Suprapubic skin (tissue), 4 donors: ENCODE data around the gene GLYATL1B.

Source experiments
- CTCF ChIP-seq, 2 donors: fragments of 200-600 bp in 1 of 2; fragments of 450-650 bp in 1 of 2; sonication (generic) in 1 of 2; IDR thresholded peaks; one replicate each; pipeline ENCODE4 v1.5.1; 2016 to 2019; ENCODE audit warnings: antibody characterized with exemption in 2 of 2, mild to moderate bottlenecking in 1 of 2, moderate library complexity in 1 of 2
- POLR2A ChIP-seq, 2 donors: fragments of 450-650 bp; IDR thresholded peaks; one replicate each; pipeline ENCODE4 v1.6.1; 2017; ENCODE audit warnings: antibody characterized with exemption in 2 of 2, mild to moderate bottlenecking in 2 of 2, moderate library complexity in 2 of 2
- POLR2AphosphoS5 ChIP-seq, 3 donors: sonication (generic); formaldehyde crosslinking; IDR thresholded peaks; one replicate each; pipeline ENCODE4 v1.6.1; 2017; ENCODE audit warnings: antibody characterized with exemption in 3 of 3

- TF ChIP-seq POLR2A (IDR thresholded peaks at IDR 0.05) (no peak), CTCF (IDR thresholded peaks at IDR 0.05) (no peak), POLR2AphosphoS5 (IDR thresholded peaks at IDR 0.05) (no peak)
Observed at GRCh38 chr11:59078435-59078834, 7.7 kb upstream of the GLYATL1B start.
